H54 (cell line): ENCODE data around the gene EXOC1L.

Source experiments
- DNase-seq: peaks from one replicate; pipeline ENCODE4 v3.0.0; 2011; ENCODE audit warnings: low spot score, mixed read lengths; ENCODE audit not compliant: insufficient read length
- FAIRE-seq: peaks from 3 replicates; lab custom pipeline; 2011; peaks lifted over from hg19 to GRCh38; lab: Jason Lieb, UNC
- POLR2A ChIP-seq: IDR thresholded peaks from 2 replicates; pipeline ENCODE4 v1.6.1; 2011; ENCODE audit warnings: low read depth, mild to moderate bottlenecking, low read length

The EXOC1L gene, protein sequence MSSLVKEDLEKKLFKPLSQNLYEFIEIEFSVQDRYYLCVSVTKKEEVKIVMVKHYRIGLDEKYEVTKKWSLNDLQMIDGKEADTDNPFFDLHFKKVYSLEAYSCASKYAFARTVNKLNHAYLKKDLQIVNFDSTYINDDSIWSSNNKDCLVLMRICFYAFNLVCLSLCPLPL

DNA sequence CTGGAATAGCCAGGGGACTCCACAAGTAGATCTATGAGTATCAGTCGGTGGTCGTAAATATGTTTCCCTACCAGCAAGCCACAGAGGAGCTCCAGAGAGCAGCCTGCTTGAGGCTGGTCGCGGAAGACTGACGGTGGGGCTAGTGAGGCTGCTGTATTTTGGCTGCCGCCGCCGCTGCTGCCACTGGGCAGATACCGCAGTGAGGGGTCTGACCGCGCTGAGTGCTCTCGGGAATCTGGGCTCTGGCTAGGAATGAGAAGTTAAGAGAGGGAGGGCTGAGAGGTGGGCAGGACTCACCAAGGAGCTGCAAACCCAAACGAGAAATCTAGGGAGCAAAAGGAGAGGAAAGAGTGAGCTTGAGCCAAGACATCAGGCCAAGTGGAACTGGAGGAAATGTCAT lies at the start of gene EXOC1L:
Gene EXOC1L (plus strand): TSS at position 157 of the 400 bp plus-strand sequence. CDS start 237 bp downstream, at position 394.
- DNase-seq (no peak), FAIRE-seq (no peak)
- no peak for TF ChIP-seq POLR2A

DNA sequence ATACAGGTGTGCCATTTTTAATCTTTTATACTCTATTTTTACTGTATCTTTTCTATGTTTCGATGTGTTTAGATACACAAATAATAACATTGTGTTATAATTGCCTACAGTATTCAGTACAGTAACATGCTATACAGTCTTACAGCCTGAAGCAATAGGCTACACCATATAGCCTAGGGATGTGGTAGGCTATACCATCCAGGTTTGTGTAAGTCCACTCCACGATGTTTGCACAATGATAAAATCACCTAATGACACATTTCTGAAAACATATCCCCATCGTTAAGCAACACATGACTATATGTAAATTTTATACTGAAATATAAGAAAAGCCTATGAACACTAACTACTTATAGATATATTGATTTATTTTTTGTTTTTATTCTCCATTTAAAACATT lies 48.9 kb upstream of the EXOC1L start:
- no peak for FAIRE-seq
- DNase-seq = no peak
- TF ChIP-seq POLR2A = no peak

DNA sequence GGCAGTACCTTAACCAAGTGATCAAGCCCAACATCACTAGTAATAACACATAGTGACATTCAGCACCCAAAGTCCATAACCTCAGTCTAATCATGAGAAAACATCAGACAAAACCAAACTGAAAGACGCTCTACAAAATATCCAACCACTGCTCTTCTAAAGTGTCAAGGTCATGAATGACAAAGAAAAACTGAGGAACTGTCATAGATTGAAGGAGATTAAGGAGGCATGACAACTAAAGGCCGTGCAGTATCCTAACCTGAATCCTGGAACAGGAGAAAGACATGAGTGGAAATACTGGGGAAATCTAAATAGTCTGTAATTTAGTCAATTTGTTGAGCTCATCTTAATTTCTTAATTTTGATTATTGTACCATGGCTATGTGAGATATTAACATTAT lies 38.2 kb upstream of the EXOC1L start:
- FAIRE-seq = no peak
- no peak for DNase-seq
- no peak for TF ChIP-seq POLR2A

DNA sequence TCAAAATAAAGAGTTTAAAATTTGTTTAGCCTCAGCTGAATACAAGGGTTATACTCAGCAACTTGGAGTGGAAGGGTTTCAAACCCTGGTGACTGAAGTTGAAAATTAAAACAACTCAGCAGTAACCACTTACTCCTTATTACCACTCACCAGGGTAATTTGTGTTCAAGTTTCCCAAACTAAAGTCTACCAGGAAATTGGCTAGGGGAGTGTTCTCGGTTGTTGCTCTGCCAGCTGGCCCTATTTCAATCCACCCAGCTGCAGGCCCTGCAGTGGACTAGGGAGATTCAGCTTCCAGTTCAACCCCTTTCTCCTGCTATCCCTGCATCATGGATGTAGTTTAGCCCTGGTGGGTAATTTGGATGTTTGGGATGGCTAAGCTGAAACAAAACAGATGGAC lies 37.8 kb upstream of the EXOC1L start:
- no peak for TF ChIP-seq POLR2A
- FAIRE-seq (no peak), DNase-seq (no peak)

DNA sequence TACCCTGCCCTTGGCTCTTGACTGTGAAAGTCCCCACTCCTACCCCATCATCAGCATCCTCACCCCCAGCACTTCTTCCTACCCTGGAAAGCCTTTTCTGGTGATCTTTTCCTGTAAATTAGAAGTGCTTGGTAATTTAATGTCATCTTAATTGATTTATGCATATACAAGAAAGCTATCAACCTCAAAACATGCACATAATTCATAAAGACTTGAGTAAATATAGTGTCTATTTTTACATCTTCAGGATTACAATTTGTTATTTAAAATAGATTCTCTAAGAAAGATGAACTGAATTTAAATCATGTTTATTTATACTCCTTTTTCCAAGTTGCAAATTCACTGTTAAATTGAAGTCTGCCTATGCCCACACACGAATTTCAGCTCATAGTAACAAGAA lies 36.0 kb upstream of the EXOC1L start:
- DNase-seq (no peak), FAIRE-seq (no peak)
- TF ChIP-seq POLR2A = no peak

DNA sequence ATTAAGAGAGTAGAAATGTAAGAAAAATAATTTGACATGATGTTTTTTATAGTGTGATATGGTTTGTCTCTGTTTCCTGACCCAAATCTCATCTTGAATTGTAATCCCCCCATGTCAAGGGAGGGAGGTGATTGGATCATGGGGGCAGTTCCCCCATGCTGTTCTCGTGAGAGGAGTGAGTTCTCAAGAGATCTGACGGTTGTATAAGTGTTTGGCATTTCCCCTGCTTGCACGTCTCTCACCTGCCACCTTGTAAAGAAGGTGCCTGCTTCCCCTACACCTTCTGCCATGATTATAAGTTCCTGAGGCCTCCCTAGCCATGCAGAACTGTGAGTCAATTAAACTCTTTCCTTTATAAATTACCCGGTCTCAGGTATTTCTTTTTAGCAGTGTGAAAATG lies 34.8 kb upstream of the EXOC1L start:
- no peak for DNase-seq
- no peak for TF ChIP-seq POLR2A
- FAIRE-seq = no peak

DNA sequence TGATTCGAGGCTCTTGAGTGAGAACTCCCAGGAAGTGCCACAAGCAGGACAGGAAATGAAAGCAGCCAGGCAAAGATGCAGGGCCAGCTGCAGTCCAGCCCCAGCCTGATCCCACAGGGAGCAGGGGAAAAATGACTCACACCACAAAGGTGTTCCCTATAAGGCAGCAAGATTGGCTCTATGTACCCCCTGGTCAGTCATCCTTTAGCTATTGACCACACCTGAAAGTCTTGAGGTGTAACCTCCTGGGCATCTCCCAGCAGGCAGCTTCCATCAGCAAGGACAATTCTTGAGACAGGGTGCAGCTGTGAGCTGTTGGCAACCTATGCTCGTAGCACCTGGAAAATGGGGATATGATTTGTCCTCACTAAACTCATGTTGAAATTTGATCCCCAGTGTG lies 27.9 kb upstream of the EXOC1L start:
- TF ChIP-seq POLR2A = no peak
- DNase-seq (no peak), FAIRE-seq (no peak)

DNA sequence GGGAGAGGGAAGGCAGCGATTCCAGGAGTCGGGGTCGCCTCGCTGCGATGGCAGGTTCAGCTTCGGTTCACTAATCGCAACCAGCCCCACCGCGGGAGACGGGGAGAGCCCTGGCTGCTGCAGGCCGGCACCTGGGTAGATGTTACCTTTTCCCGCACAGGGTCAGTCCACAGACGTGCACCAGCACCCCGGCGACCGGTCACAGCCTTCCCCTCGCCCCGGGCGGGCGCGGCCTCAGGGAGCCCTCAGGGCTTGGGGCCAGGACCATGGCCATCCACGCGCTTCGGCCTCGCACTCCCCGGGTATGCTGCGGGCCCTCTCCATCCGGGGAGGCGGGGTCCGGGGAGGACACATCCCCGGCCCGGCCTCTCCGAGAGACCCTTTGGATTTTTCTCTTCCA lies 26.1 kb upstream of the EXOC1L start:
- no peak for TF ChIP-seq POLR2A
- FAIRE-seq (no peak), DNase-seq (no peak)

DNA sequence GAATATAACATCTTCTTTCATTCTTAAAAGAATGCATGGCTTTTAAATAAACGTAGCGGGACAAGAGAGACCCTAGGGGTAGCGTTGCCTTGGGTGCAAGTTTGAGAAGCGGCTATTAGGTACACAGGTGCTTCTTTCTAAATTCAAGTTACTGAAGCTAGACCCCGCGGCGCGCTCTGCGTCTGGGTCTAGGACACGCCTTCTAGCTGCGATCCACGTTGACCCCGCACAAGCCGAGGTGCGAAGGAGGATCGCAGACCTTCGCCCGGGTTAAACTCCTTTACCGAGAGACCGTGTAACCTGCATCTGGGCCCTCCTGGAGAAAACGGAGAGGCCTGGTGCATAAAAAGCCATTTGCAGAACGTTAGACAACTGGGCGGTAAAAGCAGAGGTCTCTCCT lies 25.5 kb upstream of the EXOC1L start:
- TF ChIP-seq POLR2A = no peak
- DNase-seq (no peak), FAIRE-seq (no peak)

DNA sequence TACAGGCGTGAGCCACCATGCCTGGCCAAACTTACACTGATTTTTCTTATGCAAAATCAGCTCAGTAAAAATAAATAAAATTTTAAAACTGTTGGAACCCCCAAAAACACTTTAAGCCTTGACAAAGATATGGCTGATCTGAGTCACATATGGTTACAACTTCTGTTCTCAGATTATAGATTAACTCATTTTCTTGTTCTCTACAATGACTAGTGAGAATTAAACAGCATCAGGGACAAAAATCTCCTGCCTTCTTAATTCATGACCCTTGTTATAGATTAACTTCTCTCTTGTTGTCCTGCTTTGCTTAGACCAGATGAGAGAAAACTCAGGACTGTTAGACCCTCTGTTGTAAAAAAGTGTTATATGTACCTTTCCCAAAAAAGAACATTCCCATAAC lies 24.2 kb upstream of the EXOC1L start:
- FAIRE-seq (no peak), DNase-seq (no peak)
- no peak for TF ChIP-seq POLR2A

DNA sequence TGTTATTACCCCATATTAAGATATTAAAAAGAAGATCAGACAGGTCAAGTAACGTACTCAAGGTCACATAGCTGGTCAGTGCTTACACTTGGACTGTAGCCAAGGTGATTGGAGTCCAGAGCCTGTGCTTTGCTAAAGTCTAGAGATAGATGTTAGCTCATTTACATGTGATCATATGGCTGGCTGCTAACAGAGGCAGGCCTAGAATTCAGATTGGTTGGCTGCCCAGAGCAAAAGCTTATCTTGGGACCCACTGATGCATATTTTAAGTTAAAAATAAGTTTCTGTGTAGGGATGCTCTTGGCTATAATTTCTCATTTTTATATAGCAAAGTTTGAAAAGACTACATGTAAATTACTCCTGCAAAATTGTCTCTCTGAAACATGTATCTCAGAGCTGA lies 18.1 kb upstream of the EXOC1L start:
- TF ChIP-seq POLR2A = no peak
- FAIRE-seq = no peak
- no peak for DNase-seq

DNA sequence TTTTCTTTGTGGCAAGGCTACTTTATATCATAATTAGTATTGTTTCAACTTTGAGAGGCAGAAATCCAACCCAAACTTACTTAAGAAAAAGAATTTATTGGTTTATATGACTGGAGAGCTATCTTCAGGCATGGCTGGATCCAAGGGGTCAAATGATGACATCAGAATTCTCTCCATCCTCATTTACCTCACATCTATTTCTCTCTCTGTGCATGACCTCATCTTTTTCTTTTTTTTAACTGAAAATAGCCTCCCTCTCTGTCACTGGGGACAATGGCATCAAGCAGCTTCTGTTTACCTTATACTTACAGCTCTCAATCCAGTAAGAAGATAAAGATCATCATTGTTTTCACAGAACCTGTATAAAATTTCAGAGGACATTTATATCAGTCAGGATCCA lies 12.0 kb upstream of the EXOC1L start:
- FAIRE-seq = no peak
- DNase-seq = no peak
- TF ChIP-seq POLR2A = no peak

DNA sequence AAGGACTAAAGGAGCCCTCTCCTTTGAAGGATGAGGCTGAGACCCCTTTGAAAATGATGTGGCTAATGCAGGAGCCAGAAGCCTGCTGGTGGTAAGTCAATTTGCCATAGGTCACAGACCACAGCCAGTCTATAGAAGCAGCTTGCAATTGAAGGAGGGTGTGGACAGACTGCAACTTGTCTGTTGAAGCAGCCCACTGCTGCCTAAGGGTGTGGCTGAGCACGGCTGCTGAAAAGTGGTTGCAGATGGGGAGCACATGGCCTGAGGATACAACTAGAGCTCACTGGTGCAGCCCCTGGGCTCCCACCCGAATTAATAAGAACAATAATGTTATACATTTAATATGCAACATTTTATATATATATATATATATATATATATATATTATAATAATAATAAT lies 11.4 kb upstream of the EXOC1L start:
- no peak for TF ChIP-seq POLR2A

DNA sequence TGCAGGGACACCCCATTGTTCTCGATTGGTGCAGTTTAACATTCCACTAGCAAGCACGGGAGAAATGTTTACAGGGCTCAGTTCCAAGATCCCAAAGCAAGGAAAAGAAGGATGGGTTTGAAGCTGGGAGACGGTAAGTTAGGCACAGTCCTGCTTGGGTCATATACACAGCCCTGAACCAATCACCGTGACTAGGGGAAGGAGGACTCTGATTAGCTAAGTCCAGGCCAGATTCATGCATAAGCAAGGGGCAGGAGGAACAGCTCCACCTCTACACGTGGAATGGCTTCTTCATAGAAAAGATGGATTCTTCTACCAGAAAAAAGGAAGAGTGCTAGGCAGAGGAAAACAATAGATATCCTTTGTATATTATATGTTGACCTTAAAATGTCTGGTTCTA lies 11.0 kb upstream of the EXOC1L start:
- DNase-seq = no peak
- TF ChIP-seq POLR2A = no peak
- no peak for FAIRE-seq

More for the DNA sequence above, 11.4 kb upstream of the EXOC1L start:
- DNase-seq = no peak
- FAIRE-seq = no peak

DNA sequence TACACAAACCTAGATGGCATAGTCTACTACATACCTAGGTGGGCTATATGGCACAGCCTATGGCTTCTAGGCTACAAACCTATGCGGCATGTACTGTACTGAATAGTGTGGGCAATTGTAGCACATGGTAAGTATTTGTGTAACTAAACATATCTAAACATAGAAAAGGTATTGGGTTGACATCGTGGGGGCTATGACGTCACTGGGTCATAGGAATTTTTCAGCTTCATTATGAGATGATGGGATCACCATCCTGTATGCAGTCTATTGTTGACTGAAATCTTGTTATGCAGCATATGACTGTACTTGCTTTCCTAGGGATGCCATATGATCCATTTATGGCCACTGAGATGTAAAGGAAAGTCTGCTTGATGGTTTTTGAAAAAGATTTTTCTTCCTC lies 1.9 kb upstream of the EXOC1L start:
- DNase-seq = no peak
- TF ChIP-seq POLR2A = no peak
- no peak for FAIRE-seq

DNA sequence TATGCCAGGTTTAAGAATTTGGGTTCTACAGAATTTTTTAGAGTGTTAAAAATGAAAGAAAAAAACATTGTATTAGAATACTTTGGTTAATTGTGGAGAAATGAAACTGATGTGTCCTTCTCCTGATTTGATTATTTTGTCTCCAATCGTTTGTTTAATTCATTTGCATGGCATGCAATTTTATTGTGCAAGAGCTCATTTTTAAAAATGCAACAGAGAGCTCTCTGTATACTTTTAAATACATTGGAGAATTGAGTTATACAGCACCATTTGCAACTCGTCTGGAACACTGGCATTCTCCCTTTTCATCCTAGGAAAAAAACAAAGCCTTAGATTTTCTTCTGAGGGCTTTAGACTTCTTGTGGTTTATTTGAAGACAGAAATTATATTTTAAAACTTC lies 689 bp downstream of the EXOC1L start:
- FAIRE-seq = no peak
- no peak for DNase-seq
- no peak for TF ChIP-seq POLR2A
